T-helper 1 cell (primary cell): ENCODE measurements around the gene SMARCC1.

Source experiments
- DNase-seq, 5 donors: peaks; one replicate each; pipeline ENCODE4 v3.0.0-alpha.2; 2012 to 2020

SMARCC1 gene

GRCh38 chr3:47629770-47630169 is 151.9 kb downstream of the SMARCC1 start:
- no peak for DNase-seq

- no peak for DNase-seq
Observed at GRCh38 chr3:47628426-47628825, 153.3 kb downstream of the SMARCC1 start.

- no peak for DNase-seq
Observed at GRCh38 chr3:47622671-47623461, 158.8 kb downstream of the SMARCC1 start.

- no peak for DNase-seq
Observed at GRCh38 chr3:47617086-47618010, 164.3 kb downstream of the SMARCC1 start.

GRCh38 chr3:47614788-47615187 is 166.9 kb downstream of the SMARCC1 start:
- no peak for DNase-seq

GRCh38 chr3:47613722-47614121 is 168.0 kb downstream of the SMARCC1 start:
- DNase-seq, result no peak

GRCh38 chr3:47612879-47613278 is 168.8 kb downstream of the SMARCC1 start:
- DNase-seq, result no peak

GRCh38 chr3:47612178-47612577 is 169.5 kb downstream of the SMARCC1 start:
- DNase-seq, result no peak

GRCh38 chr3:47611576-47611975 is 170.1 kb downstream of the SMARCC1 start:
- DNase-seq, result no peak

GRCh38 chr3:47610583-47610982 is 171.1 kb downstream of the SMARCC1 start:
- DNase-seq, result no peak

GRCh38 chr3:47607335-47607734 is 174.4 kb downstream of the SMARCC1 start:
- no peak for DNase-seq

- DNase-seq, result no peak
Observed at GRCh38 chr3:47606165-47606564, 175.5 kb downstream of the SMARCC1 start.

GRCh38 chr3:47605652-47606051 is 176.0 kb downstream of the SMARCC1 start:
- DNase-seq, result no peak

- no peak for DNase-seq
Observed at GRCh38 chr3:47604145-47604544, 177.5 kb downstream of the SMARCC1 start.

GRCh38 chr3:47603332-47603731 is 178.4 kb downstream of the SMARCC1 start:
- no peak for DNase-seq

- DNase-seq, result no peak
Observed at GRCh38 chr3:47601281-47601680, 180.4 kb downstream of the SMARCC1 start.

GRCh38 chr3:47594792-47595191 is 186.9 kb downstream of the SMARCC1 start:
- no peak for DNase-seq

GRCh38 chr3:47592066-47592795 is 189.5 kb downstream of the SMARCC1 start:
- DNase-seq, result no peak

GRCh38 chr3:47590216-47590615 is 191.5 kb downstream of the SMARCC1 start:
- no peak for DNase-seq

GRCh38 chr3:47588587-47588986 is 193.1 kb downstream of the SMARCC1 start:
- DNase-seq, result no peak

GRCh38 chr3:47588053-47588452 is 193.6 kb downstream of the SMARCC1 start:
- no peak for DNase-seq

- DNase-seq, result no peak
Observed at GRCh38 chr3:47586746-47587145, 194.9 kb downstream of the SMARCC1 start.
